ENCODE measurements around the gene CCNO. TPM values are rescaled to one million over a fixed set of nuclear protein-coding genes. Genes with fewer than 3 reads are reported as not detected.

CCNO gene
- total and polyA plus RNA-seq, 2 experiments from 2014 or later = not detected

GRCh38 chr5:55188656-55189540 lies 44.5 kb downstream of the CCNO start:
- Histone ChIP-seq H3K4me2 (no peak overlapping the region), H3K4me1 (ENCODE audit: insufficient read depth) (no peaks in the 10 kb centered on the region), H2AFZ (no peak overlapping the region; the same call in 1 of the 2 replicates), H3K27ac (ENCODE audit: low read depth) (no peak overlapping the region), H3F3A (replicated peaks; ENCODE audit: low read depth) (no peaks in the 10 kb centered on the region), H3K36me3 (ENCODE audit: insufficient read depth) (no peaks in the 10 kb centered on the region), H3K9me2 (ENCODE audit: insufficient read depth) (no peaks in the 10 kb centered on the region), H3K79me2 (replicated peaks; ENCODE audit: insufficient read depth) (no peaks in the 10 kb centered on the region), H3K4me3 (no peak overlapping the region), H4K20me1 (replicated peaks; ENCODE audit: insufficient read depth) (no peaks in the 10 kb centered on the region), H3K27me3 (ENCODE audit: insufficient read depth) (peaks cover 20% of the 10 kb centered on the region)
- Mint-ChIP-seq H3K9me3 (no peaks in the 10 kb centered on the region), H3K36me3 (ENCODE audit: low read depth) (no peaks in the 10 kb centered on the region), H3K27ac (no peak overlapping the region), H3K4me3 (no peak overlapping the region), H3K4me1 (no peaks in the 10 kb centered on the region; the same call in 2 of the 3 replicates), H3K27me3 (ENCODE audit: insufficient read depth, low read depth, poor library complexity) (peaks cover 9% of the 10 kb centered on the region)
- TF ChIP-seq NANOG (IDR thresholded peaks at IDR 0.05; ENCODE audit: borderline replicate concordance) (no peak), ZNF462 (CRISPR knock-in tag; IDR thresholded peaks at IDR 0.05) (no peak)
- DNase-seq (ENCODE audit: low spot score) (no peak), ATAC-seq (no peak)

- Histone ChIP-seq H3K4me2 (no peak overlapping the region), H3F3A (replicated peaks; ENCODE audit: low read depth) (no peaks in the 10 kb centered on the region), H3K27ac (ENCODE audit: low read depth) (no peak overlapping the region), H4K20me1 (replicated peaks; ENCODE audit: insufficient read depth) (no peaks in the 10 kb centered on the region), H3K27me3 (ENCODE audit: insufficient read depth) (peaks cover 20% of the 10 kb centered on the region), H3K4me1 (ENCODE audit: insufficient read depth) (no peaks in the 10 kb centered on the region), H3K79me2 (replicated peaks; ENCODE audit: insufficient read depth) (no peaks in the 10 kb centered on the region), H3K9me2 (ENCODE audit: insufficient read depth) (no peaks in the 10 kb centered on the region), H3K36me3 (ENCODE audit: insufficient read depth) (no peaks in the 10 kb centered on the region), H2AFZ (no peak overlapping the region), H3K4me3 (no peak overlapping the region)
- ATAC-seq (peak; percentile 43), DNase-seq (ENCODE audit: low spot score) (peak; percentile 65)
- TF ChIP-seq REST (IDR thresholded peaks at IDR 0.05; ENCODE audit: unreplicated experiment) = no peak
- peak; percentile 52 to 53 for TF ChIP-seq CTCF (conservative IDR thresholded peaks at IDR 0.05; ENCODE audit: low read depth in 2 of 2)
- Mint-ChIP-seq H3K27me3 (ENCODE audit: insufficient read depth, low read depth, poor library complexity) (peaks cover 8% of the 10 kb centered on the region), H3K27ac (no peak overlapping the region), H3K36me3 (ENCODE audit: low read depth) (no peaks in the 10 kb centered on the region), H3K4me3 (no peak overlapping the region), H3K9me3 (no peaks in the 10 kb centered on the region), H3K4me1 (no peaks in the 10 kb centered on the region; the same call in 2 of the 3 replicates)
These were observed 46.0 kb downstream of the CCNO start for GRCh38 chr5:55187370-55187769.
